A549 (cell line): ENCODE measurements around the gene NUMA1. TPM values are rescaled to one million over a fixed set of nuclear protein-coding genes. Genes with fewer than 3 reads are reported as not detected.

Source experiments
- ATAC-seq, 2 experiments: fragments of 200-7000 bp in 1 of 2; fragments of >200 bp in 1 of 2; cut with Nextera tagmentation in 1 of 2; cut with Tn5 transposase in 1 of 2; 3 replicates each; pipeline versions ENCODE4 v1.8.0 to v1.9.1; 2018 to 2020; ENCODE audit warnings: mild to moderate bottlenecking in 1 of 2, moderate library complexity in 1 of 2
- CTCF ChIA-PET: fragments of 300-600 bp; sonication (Branson Sonifier 250); formaldehyde crosslinking; extraction: SDS; loops from one replicate; lab custom pipeline; 2021; ENCODE audit warnings: antibody characterized with exemption, inconsistent platforms; lab: Yijun Ruan, JAX
- POLR2A ChIA-PET: fragments of 350-600 bp; formaldehyde crosslinking; extraction: SDS; loops from one replicate; lab custom pipeline; 2021; ENCODE audit warnings: antibody characterized with exemption, inconsistent platforms; lab: Yijun Ruan, JAX
- DNase-seq, 2 experiments: peaks; one replicate each; pipeline versions ENCODE4 v3.0.0 to v3.0.0-alpha.2; 2011 to 2016; ENCODE audit warnings: low read depth in 1 of 2, low spot score in 1 of 2
- FAIRE-seq: peaks from 2 replicates; lab custom pipeline; 2011; peaks lifted over from hg19 to GRCh38; lab: Jason Lieb, UNC
- H3K27ac ChIP-seq, 2 experiments: fragments of >200 bp; sonication (Bioruptor Twin); formaldehyde crosslinking; 3 replicates each; pipeline ENCODE4 v1.5.1; 2016 to 2017
- H3K4me1 ChIP-seq: fragments of >200 bp; sonication (Bioruptor Twin); formaldehyde crosslinking; 3 replicates; pipeline ENCODE4 v1.6.1; 2016
- H3K4me2 ChIP-seq: fragments of >200 bp; sonication (Bioruptor Twin); formaldehyde crosslinking; 3 replicates; pipeline ENCODE4 v1.6.1; 2016
- H3K4me3 ChIP-seq: fragments of >200 bp; sonication (Bioruptor Twin); formaldehyde crosslinking; 3 replicates; pipeline ENCODE4 v1.5.1; 2016
- H3K9me3 ChIP-seq: fragments of >200 bp; sonication (Bioruptor Twin); formaldehyde crosslinking; 3 replicates; pipeline ENCODE4 v1.6.1; 2016
- BCL3 ChIP-seq: fragments of >200 bp; sonication (Bioruptor Twin); formaldehyde crosslinking; IDR thresholded peaks from 3 replicates; pipeline ENCODE4 v1.6.1; 2016
- BHLHE40 ChIP-seq: IDR thresholded peaks from 2 replicates; pipeline ENCODE4 v1.6.1; 2012; ENCODE audit warnings: low read depth, low read length, inconsistent platforms
- CEBPB ChIP-seq, 2 experiments: fragments of >200 bp in 1 of 2; sonication (Bioruptor Twin) in 1 of 2; formaldehyde crosslinking in 1 of 2; IDR thresholded peaks; 2 replicates each; pipeline ENCODE4 v1.6.1; 2012 to 2016
- EP300 ChIP-seq, 2 experiments: fragments of >200 bp; sonication (Bioruptor Twin); formaldehyde crosslinking; IDR thresholded peaks; 2 replicates in 1 of 2; 3 replicates in 1 of 2; pipeline ENCODE4 v1.6.1; 2016 to 2017
- ESRRA ChIP-seq: fragments of 150-350 bp; IDR thresholded peaks from 2 replicates; pipeline ENCODE4 v1.6.1; 2014; ENCODE audit warnings: mild to moderate bottlenecking, low read length, borderline replicate concordance
- FOSB ChIP-seq: fragments of 250-450 bp; sonication (Bioruptor Pico); IDR thresholded peaks from 2 replicates; pipeline ENCODE4 v1.5.0; 2020; ENCODE audit warnings: mild to moderate bottlenecking, moderate library complexity
- FOSL2 ChIP-seq, 2 experiments: fragments of 450-650 bp in 1 of 2; fragments of >200 bp in 1 of 2; sonication (Bioruptor Twin) in 1 of 2; formaldehyde crosslinking; IDR thresholded peaks; 2 replicates each; pipeline versions ENCODE4 v1.5.0 to v1.6.1; 2016 to 2020; ENCODE audit warnings: mild to moderate bottlenecking in 1 of 2, moderate library complexity in 1 of 2
- HDAC2 ChIP-seq: fragments of 200-600 bp; sonication (generic); IDR thresholded peaks from 2 replicates; pipeline ENCODE4 v1.6.1; 2016
- HEYL ChIP-seq: fragments of 250-450 bp; sonication (Bioruptor Pico); IDR thresholded peaks from 2 replicates; pipeline ENCODE4 v1.8.0; 2021; ENCODE audit warnings: mild to moderate bottlenecking, moderate library complexity
- HOXB13 ChIP-seq: fragments of 250-450 bp; sonication (Bioruptor Pico); IDR thresholded peaks from 2 replicates; pipeline ENCODE4 v1.5.0; 2020; ENCODE audit warnings: low read depth, mild to moderate bottlenecking, moderate library complexity
- JUN ChIP-seq, 2 experiments: fragments of >200 bp; sonication (Bioruptor Twin); formaldehyde crosslinking; IDR thresholded peaks; 2 replicates in 1 of 2; 3 replicates in 1 of 2; pipeline ENCODE4 v1.6.1; 2016 to 2017
- JUNB ChIP-seq: fragments of >200 bp; sonication (Bioruptor Twin); formaldehyde crosslinking; IDR thresholded peaks from 2 replicates; pipeline ENCODE4 v1.6.1; 2016
- MAFK ChIP-seq: fragments of 450-650 bp; IDR thresholded peaks from 2 replicates; pipeline ENCODE4 v1.6.1; 2014; ENCODE audit not compliant: partially characterized antibody
- MAZ ChIP-seq: fragments of 150-350 bp; IDR thresholded peaks from 2 replicates; pipeline ENCODE4 v1.6.1; 2014; ENCODE audit warnings: antibody characterized with exemption, low read depth, low read length, borderline replicate concordance
- MYC ChIP-seq: IDR thresholded peaks from 2 replicates; pipeline ENCODE4 v1.6.1; 2012; ENCODE audit warnings: mild to moderate bottlenecking, inconsistent platforms, low read length, improper control_type of control experiment, borderline replicate concordance
- NFE2L2 ChIP-seq: fragments of 150-350 bp; conservative IDR thresholded peaks from 2 replicates; pipeline ENCODE4 v1.6.1; 2014; ENCODE audit warnings: low read length
- NPAS2 ChIP-seq: fragments of 250-450 bp; sonication (Bioruptor Pico); IDR thresholded peaks from 2 replicates; pipeline ENCODE4 v1.8.0; 2022; ENCODE audit warnings: mild to moderate bottlenecking, moderate library complexity, borderline replicate concordance
- NR3C1 ChIP-seq: fragments of >200 bp; sonication (Bioruptor Twin); formaldehyde crosslinking; IDR thresholded peaks from 3 replicates; pipeline ENCODE4 v1.6.1; 2017
- PHF8 ChIP-seq: fragments of 200-600 bp; sonication (generic); IDR thresholded peaks from 2 replicates; pipeline ENCODE4 v1.6.1; 2016; ENCODE audit warnings: low read depth, mild to moderate bottlenecking, antibody characterized with exemption, moderate library complexity, borderline replicate concordance
- POLR2AphosphoS2 ChIP-seq: conservative IDR thresholded peaks from 2 replicates; pipeline ENCODE4 v1.6.1; 2012; ENCODE audit warnings: low read length, improper control_type of control experiment, inconsistent platforms
- RAD21 ChIP-seq, 2 experiments: fragments of >200 bp in 1 of 2; sonication (Bioruptor Twin) in 1 of 2; formaldehyde crosslinking in 1 of 2; IDR thresholded peaks in 1 of 2; conservative IDR thresholded peaks in 1 of 2; 2 replicates in 1 of 2; 3 replicates in 1 of 2; pipeline ENCODE4 v1.6.1; 2012 to 2018; ENCODE audit warnings: inconsistent platforms in 1 of 2
- RARB ChIP-seq: fragments of 250-450 bp; sonication (Bioruptor Pico); IDR thresholded peaks from 2 replicates; pipeline ENCODE4 v1.8.0; 2021; ENCODE audit warnings: mild to moderate bottlenecking, moderate library complexity
- RCOR1 ChIP-seq: fragments of 150-350 bp; IDR thresholded peaks from 2 replicates; pipeline ENCODE4 v1.6.1; 2014; ENCODE audit warnings: antibody characterized with exemption, low read length, low read depth
- RNF2 ChIP-seq: fragments of 200-600 bp; sonication (generic); IDR thresholded peaks from 2 replicates; pipeline ENCODE4 v1.6.1; 2016; ENCODE audit warnings: low read depth, mild to moderate bottlenecking, antibody characterized with exemption, moderate library complexity, borderline replicate concordance
- SREBF2 ChIP-seq: fragments of 450-650 bp; IDR thresholded peaks from 2 replicates; pipeline ENCODE4 v1.6.1; 2014; ENCODE audit warnings: mild to moderate bottlenecking, moderate library complexity
- TFCP2L1 ChIP-seq: fragments of 250-450 bp; sonication (Bioruptor Pico); IDR thresholded peaks from 2 replicates; pipeline ENCODE4 v1.5.0; 2021; ENCODE audit warnings: mild to moderate bottlenecking
- USF2 ChIP-seq: fragments of 450-650 bp; IDR thresholded peaks from 2 replicates; pipeline ENCODE4 v1.6.1; 2014; ENCODE audit warnings: antibody characterized with exemption
- WGBS: methylation state at CpG from one replicate; pipeline ENCODE4 v1.1.6; 2017; ENCODE audit errors: missing lambda C conversion rate; 5-methylcytosine and 5-hydroxymethylcytosine counted together
- polyA plus RNA-seq, 4 experiments: library from polyadenylated mRNA; depleted of rRNA in 3 of 4; stranded (reverse); fragments of >200 nt; fragmentation: RNase III in 1 of 4; extraction: RNeasy Plus Mini Kit Qiagen cat#74134 plus additional on column Dnase treatment in 1 of 4; gene quantifications; 2 replicates in 3 of 4; 3 replicates in 1 of 4; pipeline ENCODE4 v1.2.3, GENCODE V29; 2011 to 2017
- TF ChIP-seq, protein P1 (sequence below): fragments of >200 bp; sonication (Bioruptor Twin); formaldehyde crosslinking; IDR thresholded peaks from 2 replicates; pipeline ENCODE4 v1.6.1; 2016
- TF ChIP-seq, protein P2 (sequence below): IDR thresholded peaks from 2 replicates; pipeline ENCODE4 v1.6.1; 2012
- TF ChIP-seq, protein P3 (sequence below): IDR thresholded peaks from 2 replicates; pipeline ENCODE4 v1.6.1; 2012; ENCODE audit warnings: low read depth, borderline replicate concordance

NUMA1 gene
- polyA plus RNA-seq, 2 of the 4 experiments (the other 2 are of a cell fraction), result 51.5 to 65.8 TPM

DNA sequence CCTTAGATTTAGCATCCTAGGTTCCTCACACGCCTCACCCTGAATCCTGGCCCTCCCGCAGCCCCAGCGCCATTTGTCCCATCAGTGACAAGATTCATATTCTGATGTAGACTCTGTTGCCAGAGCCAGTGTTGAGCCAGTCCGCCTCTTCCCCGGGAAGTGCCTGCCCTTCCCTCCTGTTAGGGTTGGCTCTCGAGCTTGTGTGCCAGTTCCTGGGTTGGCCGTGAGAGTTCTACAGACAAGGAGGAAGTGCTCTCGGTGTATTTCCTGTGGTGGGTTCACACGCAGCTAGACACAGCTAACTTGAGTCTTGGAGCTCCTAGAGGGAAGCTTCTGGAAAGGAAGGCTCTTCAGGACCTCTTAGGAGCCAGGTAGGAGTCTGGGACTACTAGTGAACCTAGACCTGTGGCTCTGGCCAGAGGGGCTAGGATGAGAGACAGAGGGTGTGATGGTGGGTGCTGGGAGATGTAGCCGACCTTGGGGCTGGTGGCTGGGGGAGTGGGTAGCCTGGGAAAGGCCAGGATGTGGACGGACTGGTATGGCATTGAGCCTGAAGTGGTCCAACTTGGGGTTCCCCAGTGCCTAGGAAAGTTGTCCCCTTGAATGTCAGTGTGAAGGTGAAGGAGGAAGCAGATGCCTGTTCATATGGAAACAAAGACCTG, 81.6 kb downstream of the NUMA1 start, which contains the start of gene IL18BP:
Gene IL18BP (plus strand): TSS at position 261 of the 662 bp plus-strand sequence. CDS start 1,076 bp downstream, outside the sequence.
- peak within 1 kb of the TSS in 1 of 2 experiments; percentile 52; a peak in 2 of 6 replicates for H3K27ac ChIP-seq
- TF ChIP-seq PHF8 (no peak), NFE2L2 (no peak), POLR2AphosphoS2 (no peak), HOXB13 (no peak), FOSB (CRISPR knock-in tag) (no peak), MAZ (no peak), USF2 (no peak), SREBF2 (no peak), HEYL (CRISPR knock-in tag) (no peak), RARB (CRISPR knock-in tag) (no peak), BHLHE40 (no peak), JUNB (no peak), RNF2 (no peak), NR3C1 (no peak), CEBPB (IDR thresholded peaks at IDR 0.05) (no peak), ESRRA (no peak)
- TF ChIP-seq, protein P1, sequence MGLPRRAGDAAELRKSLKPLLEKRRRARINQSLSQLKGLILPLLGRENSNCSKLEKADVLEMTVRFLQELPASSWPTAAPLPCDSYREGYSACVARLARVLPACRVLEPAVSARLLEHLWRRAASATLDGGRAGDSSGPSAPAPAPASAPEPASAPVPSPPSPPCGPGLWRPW, result no peak
- TF ChIP-seq, protein P2, sequence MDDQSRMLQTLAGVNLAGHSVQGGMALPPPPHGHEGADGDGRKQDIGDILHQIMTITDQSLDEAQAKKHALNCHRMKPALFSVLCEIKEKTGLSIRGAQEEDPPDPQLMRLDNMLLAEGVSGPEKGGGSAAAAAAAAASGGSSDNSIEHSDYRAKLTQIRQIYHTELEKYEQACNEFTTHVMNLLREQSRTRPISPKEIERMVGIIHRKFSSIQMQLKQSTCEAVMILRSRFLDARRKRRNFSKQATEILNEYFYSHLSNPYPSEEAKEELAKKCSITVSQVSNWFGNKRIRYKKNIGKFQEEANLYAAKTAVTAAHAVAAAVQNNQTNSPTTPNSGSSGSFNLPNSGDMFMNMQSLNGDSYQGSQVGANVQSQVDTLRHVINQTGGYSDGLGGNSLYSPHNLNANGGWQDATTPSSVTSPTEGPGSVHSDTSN, result no peak
- H3K9me3 ChIP-seq, result no peaks in the 10 kb centered on the region
- ATAC-seq (no peak), FAIRE-seq (no peak), DNase-seq (no peak)
- CTCF ChIA-PET, result interaction anchor here (1.2 to 6.7 kb wide), 7 partner anchors 9 to 94 kb away, joined by 3 to 37 read pairs (median 3); no protein-coding TSS in a partner anchor
- H3K4me2 ChIP-seq, result no peak within 1 kb of the TSS
- POLR2A ChIA-PET, result no interaction called here
- H3K4me1 ChIP-seq, result 0 out of 3 replicates have a peak, but pooled peaks cover 11% of the 10 kb centered on the region
- WGBS, result 92% methylated on average over 11 of the region's 11 CpGs
- H3K4me3 ChIP-seq, result no peak within 1 kb of the TSS

- Histone ChIP-seq H3K4me1 (0 out of 3 replicates have a peak, but pooled peaks cover 11% of the 10 kb centered on the region), H3K27ac (no peak overlapping the region), H3K4me3 (no peak overlapping the region), H3K4me2 (no peak overlapping the region), H3K9me3 (no peaks in the 10 kb centered on the region)
- TF ChIP-seq HDAC2, result no peak
- TF ChIP-seq JUN (IDR thresholded peaks at IDR 0.05), result no peak
- no peak for TF ChIP-seq RCOR1
- no peak for TF ChIP-seq HOXB13
- TF ChIP-seq FOSL2 (IDR thresholded peaks at IDR 0.05), result no peak
- no peak for TF ChIP-seq FOSL2 (CRISPR knock-in tag; IDR thresholded peaks at IDR 0.05)
- no peak for TF ChIP-seq ESRRA
- TF ChIP-seq PHF8, result no peak
- TF ChIP-seq, protein P3, sequence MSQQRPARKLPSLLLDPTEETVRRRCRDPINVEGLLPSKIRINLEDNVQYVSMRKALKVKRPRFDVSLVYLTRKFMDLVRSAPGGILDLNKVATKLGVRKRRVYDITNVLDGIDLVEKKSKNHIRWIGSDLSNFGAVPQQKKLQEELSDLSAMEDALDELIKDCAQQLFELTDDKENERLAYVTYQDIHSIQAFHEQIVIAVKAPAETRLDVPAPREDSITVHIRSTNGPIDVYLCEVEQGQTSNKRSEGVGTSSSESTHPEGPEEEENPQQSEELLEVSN, result no peak
- no peak for TF ChIP-seq MYC
- no peak for TF ChIP-seq TFCP2L1
- TF ChIP-seq EP300 (IDR thresholded peaks at IDR 0.05), result no peak
- no peak for TF ChIP-seq RARB (CRISPR knock-in tag)
- TF ChIP-seq BCL3, result no peak
- TF ChIP-seq RAD21 (conservative IDR thresholded peaks at IDR 0.05 in 1 of 2, IDR thresholded peaks at IDR 0.05 in 1 of 2), result no peak
- no peak for TF ChIP-seq MAFK
- TF ChIP-seq NPAS2 (CRISPR knock-in tag), result no peak
- TF ChIP-seq USF2, result no peak
- DNase-seq, result no peak
- FAIRE-seq, result no peak
- no peak for ATAC-seq
- POLR2A ChIA-PET, result no interaction called here
- CTCF ChIA-PET, result interaction anchor here (1.2 to 6.7 kb wide), 5 partner anchors 9 to 94 kb away, joined by 3 to 37 read pairs (median 9); no protein-coding TSS in a partner anchor
- WGBS, result 95% methylated on average over 2 of the region's 2 CpGs
Observed at GRCh38 chr11:71998061-71998460, 82.3 kb downstream of the NUMA1 start.
